GM19397 (cell line): ENCODE data around the gene ZBTB39.
"Not testable (repeated sequence)": the region's sequence is repeated elsewhere in the genome, so short reads cannot be mapped to it uniquely, and the experiment has no call there.

Source experiments
- ATAC-seq: cut with Tn5 transposase; IDR thresholded peaks from one replicate; pipeline ENCODE4 v1.9.1; 2021; ENCODE audit warnings: mild to moderate bottlenecking, moderate library complexity; ENCODE audit not compliant: unreplicated experiment

Gene ZBTB39

DNA sequence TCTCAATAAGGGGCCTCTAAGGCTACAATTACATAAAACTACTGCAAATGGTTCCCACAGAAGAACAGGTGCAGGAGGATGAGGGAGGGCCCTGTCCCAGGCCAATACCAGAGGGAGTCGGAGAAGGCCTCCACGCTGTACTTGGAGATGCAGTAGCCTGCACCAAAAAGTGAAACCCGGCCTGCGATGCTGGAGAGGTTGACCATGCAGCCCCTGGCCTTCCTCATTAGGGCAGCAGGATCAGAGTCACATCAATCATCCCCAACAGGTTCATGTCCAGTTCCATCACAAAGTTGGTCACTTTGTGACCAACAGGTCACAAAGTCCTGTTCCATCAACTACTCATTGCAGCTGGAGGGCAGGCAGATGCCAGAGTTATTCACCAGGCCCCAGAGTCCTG is 23.0 kb downstream of the ZBTB39 start:
- no peak for ATAC-seq

DNA sequence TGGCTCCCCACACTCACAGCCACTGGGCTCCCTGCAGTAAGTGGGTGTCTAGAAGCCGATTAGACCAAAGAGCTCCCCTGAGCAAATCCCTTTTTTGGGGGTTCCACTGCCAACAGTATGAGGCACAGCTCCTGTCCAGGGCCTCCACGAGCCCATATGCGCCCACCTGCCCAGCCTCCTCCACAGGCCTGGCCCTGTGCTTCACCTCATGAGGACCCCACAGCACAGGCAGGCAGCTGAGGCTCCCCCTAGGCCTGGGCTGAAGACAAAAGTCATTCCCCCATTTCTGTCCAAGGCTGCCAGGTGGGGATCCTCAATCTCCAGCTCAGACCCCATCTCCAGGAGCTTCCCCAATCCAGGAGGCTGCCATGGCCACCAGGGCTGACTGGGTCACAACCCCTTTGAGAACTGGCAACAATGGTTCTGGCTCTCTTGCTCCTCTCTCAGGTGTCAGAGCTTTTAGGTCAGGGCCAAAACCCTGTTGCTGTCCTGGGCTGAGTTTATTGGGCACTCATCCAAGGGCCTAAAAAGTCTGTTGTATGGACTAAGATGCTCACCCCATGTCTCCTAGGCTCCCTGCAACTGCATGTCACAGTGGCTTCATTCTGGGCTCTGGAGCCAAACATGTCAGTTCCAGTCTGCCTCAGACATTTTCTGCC is 23.6 kb downstream of the ZBTB39 start:
- ATAC-seq = not testable (repeated sequence)

DNA sequence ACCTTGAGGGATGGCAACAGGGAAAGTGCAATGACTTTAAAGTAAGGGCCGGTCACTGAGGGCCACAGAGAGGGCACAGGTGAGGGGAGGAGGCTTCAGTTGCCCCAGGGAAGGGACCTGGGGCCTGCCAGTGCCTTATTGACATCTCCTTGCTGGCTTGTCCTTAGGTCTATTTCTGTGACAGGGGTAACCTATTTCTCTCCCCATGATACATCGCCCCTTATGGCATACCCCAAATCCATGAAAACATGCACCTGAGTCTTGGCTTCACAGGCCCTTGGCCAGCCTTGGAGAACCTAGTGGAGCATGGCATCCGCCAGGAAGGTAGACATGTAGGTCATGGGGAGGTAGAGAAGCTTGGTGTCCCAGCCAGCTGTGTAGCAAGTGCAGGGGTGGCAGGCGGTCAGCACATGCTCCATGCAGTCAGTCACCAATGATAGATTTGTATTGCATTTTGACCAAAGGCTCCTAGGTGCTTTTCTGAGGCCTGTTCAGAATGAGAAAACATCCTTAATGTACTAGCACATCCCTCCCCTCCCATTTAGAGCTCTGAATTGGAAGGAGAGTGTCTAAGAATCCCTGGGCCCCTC is 25.3 kb downstream of the ZBTB39 start:
- ATAC-seq = no peak

DNA sequence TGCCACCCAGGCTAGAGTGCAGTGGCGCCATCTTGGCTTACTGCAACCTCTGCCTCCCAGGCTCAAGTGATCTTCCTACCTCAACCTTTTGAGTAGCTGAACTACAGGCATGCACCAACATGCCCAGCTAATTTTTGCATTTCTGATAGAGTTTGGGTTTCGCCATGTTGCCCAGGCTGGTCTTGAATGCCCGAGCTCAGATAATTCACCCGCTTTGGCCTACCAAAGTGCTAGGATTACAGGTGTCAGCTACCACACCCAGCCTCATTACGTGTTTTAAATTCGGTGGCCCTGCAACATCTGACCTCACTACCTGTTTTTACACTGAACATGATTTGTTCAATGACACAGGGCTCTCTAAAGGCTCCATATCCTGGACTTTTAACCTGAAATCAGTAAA is 26.1 kb downstream of the ZBTB39 start:
- no peak for ATAC-seq

DNA sequence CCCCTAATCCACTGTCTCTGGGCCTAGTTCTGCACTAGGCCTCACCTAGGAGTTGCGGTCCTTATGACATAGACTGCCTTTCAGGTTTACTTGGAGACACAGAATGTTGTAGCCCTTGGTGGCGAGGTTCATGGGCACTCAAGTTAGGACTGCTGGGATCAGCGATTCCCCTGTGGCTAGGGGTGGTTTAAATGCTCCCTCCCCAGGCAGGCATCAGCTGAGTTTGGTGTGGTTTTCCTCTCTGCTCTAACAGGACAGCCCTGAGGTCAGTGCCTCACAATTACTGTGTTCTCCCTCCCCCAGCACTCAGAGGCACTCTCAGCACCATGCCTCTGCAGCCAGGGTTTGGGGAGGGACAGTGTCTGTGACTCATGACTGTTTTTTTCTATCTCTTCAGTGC is 26.7 kb downstream of the ZBTB39 start:
- no peak for ATAC-seq

DNA sequence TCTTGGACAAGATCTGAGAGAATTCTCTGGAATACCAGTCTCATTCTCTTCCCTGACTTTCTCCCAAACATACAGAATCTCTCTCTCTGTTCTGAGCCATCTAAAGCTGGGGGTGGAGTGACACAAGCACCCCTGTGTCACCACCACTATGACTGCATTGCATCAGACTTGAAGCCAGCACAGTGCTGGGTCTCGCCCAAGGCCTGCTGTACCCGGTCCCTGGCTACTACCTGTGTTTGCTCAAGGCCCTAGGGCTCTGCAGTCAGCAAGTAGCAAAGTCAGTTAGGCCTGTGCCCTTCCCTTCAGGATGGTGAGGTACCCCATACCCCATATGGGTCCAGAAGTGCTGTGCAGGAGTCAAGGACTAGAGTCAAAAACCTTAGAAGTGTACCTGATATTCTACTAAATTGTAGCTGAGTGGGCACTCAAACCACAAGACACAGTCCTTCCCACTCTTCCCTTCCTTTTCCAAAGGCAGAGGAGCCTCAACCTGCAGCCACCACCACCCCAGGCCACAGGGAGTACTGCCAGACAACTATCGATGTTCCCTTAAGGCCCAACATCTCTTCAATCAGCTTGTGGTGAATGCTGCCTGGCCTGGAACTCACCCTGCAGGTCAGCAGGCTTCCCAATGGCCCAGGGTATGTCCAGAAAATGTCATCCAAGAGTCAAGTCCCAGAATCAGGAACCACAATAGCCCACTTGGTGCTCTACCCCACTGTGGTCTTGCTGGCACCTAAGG is 27.8 kb downstream of the ZBTB39 start:
- no peak for ATAC-seq

DNA sequence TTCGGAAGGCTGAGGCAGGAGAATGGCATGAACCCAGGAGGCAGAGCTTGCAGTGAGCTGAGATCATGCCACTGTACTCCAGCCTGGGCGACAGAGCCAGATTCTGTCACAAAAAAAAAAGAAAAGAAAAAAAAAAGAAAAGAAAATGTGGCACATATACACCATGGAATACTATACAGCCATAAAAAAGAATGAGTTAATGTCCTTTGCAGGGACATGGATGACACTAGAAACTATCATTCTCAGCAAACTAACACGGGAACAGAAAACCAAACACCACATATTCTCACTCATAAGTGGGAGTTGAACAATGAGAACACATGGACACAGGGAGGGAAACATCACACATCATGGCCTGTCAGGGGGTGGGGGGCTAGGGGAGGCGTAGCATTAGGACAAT is 29.0 kb downstream of the ZBTB39 start:
- not testable (repeated sequence) for ATAC-seq

DNA sequence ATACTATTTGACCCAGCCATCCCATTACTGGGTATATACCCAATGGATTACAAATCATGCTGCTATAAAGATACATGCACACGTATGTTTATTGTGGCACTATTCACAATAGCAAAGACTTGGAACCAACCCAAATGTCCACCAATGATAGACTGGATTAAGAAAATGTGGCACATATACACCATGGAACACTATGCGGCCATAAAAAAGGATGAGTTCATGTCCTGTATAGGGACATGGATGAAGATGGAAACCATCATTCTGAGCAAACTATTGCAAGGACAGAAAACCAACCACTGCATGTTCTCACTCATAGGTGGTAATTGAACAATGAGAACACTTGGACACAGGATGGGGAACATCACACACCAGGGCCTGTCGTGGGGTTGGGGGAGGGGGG is 32.1 kb downstream of the ZBTB39 start:
- not testable (repeated sequence) for ATAC-seq

DNA sequence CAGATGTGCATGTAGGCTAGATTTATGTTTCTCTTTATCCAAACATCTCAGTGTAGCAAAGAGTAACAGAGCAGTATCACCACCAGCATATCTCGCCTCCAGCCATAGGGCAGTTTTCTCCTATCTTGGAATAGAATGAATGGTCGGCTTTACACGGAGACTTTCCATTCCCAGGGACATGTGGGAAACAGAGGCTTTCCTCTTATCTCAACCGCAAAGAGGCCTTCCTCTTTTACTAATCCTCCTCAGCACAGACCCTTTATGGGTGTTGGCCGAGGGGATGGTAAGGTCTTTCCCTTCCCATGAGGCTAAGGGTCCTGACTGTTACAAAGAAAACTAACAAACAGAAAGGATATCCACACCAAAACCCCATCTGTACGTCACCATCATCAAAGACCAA is 37.4 kb downstream of the ZBTB39 start:
- ATAC-seq = not testable (repeated sequence)

DNA sequence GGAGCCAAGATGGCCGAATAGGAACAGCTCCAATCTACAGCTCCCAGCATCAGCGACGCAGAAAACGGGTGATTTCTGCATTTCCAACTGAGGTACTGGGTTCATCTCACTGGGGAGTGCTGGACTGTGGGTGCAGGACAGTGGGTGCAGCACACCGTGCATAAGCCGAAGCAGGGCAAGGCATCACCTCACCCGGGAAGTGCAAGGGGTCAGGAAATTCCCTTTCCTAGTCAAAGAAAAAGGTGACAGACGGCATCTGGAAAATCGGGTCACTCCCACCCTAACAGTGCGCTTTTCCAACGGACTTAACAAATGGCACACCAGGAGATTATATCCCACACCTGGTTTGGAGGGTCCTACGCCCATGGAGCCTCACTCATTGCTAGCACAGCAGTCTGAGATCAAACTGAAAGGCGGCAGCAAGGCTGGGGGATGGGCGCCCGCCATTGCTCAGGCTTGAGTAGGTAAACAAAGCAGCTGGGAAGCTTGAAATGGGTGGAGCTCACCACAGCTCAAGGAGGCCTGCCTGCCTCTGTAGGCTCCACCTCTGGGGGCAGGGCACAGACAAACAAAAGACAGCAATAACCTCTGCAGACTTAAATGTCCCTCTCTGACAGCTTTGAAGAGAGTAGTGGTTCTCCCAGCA is 40.2 kb downstream of the ZBTB39 start:
- not testable (repeated sequence) for ATAC-seq

DNA sequence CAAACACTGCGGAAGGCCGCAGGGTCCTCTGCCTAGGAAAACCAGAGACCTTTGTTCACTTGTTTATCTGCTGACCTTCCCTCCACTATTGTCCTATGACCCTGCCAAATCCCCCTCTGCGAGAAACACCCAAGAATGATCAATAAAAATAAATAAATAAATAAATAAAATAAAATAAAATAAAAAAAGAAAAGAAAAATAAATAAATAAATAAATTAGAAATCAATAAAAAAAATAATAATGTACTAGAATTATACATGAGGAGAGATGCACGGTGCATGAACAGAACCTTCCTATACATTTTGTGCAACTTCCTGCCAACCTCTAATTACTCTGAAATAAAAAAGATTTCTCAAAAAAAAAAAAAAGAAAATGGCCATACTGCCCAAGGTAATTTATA is 41.2 kb downstream of the ZBTB39 start:
- not testable (repeated sequence) for ATAC-seq

DNA sequence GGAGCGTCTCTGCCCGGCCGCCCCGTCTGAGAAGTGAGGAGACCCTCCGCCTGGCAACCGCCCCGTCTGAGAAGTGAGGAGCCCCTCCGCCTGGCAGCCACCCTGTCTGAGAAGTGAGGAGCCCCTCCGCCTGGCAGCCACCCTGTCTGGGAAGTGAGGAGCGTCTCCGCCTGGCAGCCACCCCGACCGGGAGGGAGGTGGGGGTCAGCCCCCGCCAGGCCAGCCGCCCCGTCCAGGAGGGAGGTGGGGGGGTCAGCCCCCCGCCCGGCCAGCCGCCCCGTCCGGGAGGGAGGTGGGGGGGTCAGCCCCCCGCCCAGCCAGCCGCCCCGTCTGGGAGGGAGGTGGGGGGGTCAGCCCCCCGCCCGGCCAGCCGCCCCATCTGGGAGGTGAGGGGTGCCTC is 42.8 kb downstream of the ZBTB39 start:
- not testable (repeated sequence) for ATAC-seq

DNA sequence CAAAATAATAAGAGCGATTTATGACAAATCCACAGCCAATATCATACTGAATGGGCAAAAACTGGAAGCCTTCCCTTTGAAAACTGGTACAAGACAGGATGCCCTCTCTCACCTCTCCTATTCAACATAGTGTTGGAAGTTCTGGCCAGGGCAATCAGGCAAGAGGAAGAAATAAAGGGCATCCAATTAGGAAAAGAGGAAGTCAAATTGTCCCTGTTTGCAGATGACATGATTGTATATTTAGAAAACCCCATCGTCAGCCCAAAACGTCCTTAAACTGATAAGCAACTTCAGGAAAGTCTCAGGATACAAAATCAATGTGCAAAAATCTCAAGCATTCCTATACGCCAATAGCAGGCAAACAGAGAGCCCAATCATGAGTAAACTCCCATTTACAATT is 44.1 kb downstream of the ZBTB39 start:
- ATAC-seq = not testable (repeated sequence)

DNA sequence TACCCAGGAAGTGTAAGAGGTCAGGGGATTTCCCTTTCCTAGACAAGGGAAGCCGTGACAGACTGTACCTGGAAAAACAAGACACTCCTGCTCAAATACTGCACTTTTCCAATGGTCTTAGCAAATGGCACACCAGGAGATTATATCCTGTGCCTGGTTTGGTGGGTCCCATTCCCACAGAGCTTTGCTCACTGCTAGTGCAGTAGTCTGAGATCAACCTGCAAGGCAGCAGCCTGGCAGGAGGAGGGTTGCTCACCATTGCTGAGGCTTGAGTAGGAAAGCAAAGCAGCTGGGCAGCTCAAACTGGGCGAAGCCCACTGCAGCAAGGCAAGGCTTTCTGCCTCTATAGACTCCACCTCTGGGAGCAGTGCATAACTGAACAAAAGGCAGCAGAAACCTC is 47.9 kb downstream of the ZBTB39 start:
- no peak for ATAC-seq

DNA sequence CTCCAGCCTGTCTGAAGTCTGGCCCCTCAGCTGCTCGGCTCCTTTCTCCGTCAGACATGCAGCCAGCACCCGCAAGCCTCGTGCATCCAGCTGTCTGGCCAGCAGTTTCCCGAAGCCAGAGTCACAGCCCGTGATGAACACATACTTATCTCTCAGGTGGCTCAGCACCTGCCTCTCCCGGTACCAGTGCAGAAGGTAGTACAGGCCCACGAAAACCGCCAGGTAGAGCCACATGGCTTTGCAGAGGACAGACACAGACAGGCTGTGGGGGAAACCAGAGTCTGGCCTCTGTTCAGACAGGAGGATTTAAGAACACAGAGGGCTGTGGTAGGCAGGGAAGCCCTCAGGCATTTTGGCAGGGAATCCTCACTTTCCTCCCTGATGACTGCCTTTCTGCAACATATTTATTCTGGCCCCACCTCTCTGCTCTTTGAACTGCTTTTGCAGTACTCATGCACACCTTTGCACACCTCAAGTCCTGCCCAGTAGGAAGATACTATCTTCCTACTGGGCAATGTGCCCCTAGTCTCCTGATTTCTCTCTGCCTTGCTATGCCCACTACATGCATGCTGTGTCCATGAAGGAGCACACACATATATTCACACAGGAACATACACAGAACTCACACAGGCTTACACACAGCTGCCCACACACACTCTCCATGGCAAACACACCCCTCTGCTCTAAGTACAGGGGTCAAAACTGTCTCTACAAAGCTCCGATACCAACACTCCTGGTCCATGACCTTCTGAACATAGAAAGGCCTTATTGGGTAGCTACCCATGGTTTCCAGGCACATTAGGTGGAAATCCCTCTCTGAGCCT is 48.9 kb downstream of the ZBTB39 start, which contains the start of gene RDH16:
RDH16 (minus strand) TSS at position 380 of the 824 bp plus-strand sequence; CDS start at position 234, 146 bp downstream.
- no peak for ATAC-seq

DNA sequence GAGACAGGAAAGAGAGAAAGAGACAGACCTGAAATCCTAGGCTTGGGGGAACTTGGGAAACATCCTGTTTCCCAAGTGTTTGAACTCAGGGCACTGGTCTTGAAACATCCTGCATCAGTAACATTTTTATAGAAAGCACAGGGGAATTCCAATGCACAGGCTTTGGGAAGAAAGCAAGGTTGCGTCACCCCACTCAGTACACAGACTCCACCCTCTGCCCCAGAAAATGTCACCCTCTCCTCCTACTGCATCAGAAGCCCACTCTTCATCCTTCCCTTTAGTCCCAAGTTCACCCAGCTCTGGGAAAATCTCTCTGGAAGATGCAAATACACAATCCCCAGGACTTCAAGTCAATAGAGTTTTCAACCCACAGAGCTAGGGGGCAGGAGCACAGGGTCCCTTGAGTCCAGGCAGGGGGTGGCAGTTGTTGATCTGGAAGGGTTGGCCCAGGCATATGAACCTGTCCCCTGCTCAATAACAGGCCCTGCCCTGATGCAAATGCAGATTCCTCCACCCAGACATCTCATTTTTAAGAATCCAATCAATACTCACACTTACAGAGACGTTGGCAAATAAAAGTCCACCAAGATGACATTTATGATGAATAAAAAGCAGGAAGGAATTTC is 50.6 kb downstream of the ZBTB39 start:
- ATAC-seq = no peak

DNA sequence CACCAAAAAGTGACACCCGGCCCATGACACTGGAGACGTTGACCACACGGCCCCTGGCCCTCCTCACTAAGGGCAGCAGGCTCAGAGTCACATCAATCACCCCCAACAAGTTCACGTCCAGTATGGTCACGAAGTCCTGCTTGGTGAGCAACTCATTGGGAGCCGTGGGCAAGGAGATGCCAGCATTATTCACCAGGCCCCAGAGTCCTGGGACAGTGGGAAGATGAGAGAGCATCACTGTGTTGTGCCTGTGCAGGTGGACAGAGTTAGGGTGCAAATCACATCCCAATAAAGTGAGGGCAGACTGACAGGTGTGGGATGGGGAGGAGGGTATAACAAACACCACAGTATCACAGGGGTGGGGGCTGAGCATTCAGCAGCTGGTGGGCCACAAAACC is 51.4 kb downstream of the ZBTB39 start:
- no peak for ATAC-seq

DNA sequence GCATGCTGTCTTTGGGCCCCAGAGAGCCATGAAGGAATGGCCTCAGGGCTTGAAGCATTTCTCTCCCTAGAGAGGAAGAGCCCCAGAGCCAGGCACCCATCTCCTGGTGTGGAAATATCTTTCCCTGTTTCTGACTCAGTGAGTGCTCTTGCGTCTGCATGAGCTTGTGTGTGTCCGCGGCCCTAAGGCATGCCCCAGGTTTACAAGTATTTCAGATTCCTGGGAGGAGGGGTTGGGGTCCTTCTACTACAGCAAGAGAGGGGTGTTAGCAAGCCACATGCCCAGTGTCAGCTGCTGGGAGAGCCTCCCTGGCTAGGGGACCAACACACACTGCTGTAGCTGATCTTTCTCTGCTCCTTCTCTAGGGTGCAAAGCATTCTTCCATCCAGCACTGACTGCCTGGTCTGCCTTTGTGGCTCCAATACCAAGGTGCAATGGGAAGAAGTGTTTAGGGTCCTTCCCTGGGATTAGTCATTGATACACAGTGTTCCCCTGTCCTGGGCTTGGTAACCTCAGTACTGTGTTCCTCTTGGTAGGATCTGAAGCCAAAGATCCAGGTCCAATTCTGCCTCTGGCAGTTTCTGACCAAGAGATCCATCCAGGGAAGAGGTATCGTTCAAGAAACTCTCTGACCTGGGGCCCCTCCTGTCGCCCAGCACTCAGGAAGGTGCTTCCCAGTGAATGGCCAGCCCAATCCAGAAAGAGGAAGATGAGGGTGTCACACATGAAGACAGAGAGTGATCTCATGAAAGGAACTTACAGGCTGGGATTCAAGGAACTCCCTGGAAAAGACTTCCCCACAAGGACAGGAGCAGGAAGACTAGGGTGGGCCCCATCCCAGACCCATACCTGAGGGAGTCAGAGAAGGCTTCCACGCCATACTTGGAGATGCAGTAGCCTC is 52.0 kb downstream of the ZBTB39 start:
- no peak for ATAC-seq

DNA sequence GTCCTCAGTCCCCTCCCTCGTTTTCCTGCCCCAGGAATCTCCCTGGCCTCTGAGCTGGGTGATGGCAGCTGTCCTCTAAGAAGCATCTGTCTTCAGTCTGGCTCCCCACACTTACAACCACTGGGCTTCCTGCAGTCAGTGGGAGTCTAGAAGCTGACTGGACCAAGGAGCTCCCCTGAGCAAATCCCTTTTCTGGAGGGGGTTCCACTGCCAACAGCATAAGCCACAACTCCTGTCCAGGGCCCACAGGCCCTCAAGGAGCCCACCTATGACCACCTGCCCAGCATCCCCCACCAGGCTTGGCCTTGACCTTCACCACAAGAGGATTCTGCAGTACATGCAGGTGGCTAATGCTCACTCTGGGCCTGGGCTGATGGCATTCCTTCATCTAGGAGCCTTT is 53.0 kb downstream of the ZBTB39 start:
- ATAC-seq = no peak
